NCI-H226 (cell line): Measurements from ENCODE around the gene CCDC183.

ENCODE experiments used
- DNase-seq: peaks from one replicate; pipeline ENCODE4 v3.0.0-alpha.2; 2015

The CCDC183 gene

DNA sequence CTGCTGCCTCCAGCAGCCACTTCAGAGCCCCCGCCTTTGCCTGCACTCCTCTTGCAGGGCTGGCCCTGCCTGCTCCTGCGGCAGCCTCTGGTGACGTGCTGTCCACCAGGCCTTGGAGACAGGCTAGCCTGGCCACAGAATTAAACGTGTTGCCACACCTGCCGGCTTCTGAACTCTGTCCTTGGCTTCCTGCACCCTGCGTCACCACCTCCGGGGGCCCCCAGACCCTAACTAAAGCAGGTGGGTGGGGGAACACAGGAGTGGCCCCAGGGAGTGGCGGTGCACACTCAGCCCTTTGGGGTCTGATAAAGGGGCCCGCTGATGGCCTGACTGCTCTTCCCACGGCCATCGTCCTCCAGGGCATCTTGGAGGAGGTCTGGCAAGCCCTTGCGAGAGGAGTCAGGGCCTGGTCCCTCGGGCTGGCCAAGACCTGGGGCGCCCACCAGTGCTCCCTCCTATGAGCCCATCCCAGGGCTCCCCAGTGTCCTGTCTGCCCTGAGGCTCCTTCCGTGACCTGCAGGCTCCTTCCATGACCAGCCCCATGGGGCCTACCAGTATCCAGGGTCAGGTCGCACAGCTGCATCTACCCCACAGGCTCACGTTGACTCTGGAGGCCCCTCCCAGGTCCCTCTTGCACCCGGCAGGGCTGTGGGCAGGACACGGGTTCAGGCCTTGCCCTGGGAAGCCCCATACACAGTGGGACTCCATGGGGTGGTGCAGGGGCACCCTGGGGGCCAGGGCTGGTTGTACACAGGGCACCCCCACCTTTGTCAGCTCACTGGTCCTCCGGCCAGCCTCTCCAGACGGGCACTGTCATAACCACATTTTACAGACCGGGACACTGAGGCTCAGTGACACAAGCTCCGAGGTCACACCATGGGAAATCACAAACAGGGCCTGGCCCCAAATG lies 55.0 kb downstream of the CCDC183 start:
- DNase-seq = no peak

DNA sequence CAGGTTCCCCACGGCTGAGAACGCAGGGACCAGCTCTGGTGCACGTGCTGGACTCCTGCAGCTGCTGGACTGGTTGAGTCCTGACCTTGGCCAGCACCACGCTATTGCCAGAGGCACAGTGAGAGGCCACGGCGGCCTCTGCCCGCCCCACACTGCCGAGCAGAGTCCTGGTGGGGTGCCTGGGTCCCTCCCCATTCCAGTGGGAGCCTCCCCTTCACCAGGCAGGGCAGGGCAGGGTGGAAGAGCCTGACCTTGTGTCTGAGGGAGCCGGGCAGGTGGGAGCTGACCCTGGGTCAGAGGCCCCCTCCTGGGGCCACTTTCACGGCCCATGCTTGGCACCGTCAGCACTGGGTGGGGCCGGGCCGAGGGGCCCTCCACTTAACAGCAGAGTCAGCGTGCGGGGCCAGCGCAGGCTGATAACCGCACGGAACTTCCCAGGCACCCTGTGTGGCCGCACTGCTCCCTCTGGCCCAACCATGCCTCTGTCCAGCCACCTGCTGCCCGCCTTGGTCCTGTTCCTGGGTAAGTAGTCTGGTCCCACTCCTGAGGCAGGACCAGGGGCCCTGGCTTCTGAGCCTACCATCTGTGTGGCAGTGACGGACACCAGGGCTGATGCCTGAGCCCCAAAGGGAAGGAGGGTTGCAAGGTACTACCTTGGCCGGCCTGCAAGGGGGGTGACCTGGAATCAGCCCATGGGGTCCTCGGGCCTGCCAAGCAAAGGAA lies 56.0 kb downstream of the CCDC183 start, which contains the start of gene MAMDC4:
TSS of gene MAMDC4 (plus strand) at position 406 of the 723 bp plus-strand sequence. CDS start at position 477, 71 bp downstream.
- DNase-seq = no peak

DNA sequence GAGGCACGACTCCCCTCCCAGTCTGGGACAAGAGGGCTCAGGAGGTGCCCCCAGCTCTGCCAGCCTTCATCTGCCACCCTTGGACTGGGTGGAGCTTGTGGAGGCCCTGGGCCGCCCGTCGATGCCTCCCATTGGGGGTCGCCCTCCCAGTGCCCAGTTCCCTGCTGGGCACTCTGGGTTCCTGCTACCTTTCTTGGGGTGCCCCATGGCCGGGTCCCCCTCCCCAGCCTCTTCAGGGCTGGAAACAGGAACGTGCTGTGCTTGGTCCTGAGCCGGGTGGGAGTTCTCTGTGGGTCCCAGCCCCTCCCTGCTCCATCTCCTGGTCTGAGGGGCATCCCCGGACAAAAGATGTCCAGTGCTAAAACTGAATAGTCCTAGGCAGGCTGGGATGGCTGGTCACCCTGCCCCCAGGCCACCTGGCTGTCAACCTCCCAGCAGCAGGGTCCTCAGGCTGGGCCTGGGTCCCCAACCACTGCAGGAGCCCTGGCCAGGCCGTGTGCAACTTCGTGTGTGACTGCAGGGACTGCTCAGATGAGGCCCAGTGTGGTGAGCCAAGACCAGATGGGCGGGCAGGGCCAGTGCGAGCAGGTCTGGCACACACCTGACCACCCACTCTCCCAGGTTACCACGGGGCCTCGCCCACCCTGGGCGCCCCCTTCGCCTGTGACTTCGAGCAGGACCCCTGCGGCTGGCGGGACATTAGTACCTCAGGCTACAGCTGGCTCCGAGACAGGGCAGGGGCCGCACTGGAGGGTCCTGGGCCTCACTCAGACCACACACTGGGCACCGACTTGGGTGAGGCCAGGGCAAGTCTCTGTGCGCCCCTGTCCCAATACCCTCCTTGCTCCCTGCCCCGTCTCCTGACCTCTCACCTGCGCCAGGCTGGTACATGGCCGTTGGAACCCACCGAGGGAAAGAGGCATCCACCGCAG lies 56.8 kb downstream of the CCDC183 start:
- DNase-seq = no peak

DNA sequence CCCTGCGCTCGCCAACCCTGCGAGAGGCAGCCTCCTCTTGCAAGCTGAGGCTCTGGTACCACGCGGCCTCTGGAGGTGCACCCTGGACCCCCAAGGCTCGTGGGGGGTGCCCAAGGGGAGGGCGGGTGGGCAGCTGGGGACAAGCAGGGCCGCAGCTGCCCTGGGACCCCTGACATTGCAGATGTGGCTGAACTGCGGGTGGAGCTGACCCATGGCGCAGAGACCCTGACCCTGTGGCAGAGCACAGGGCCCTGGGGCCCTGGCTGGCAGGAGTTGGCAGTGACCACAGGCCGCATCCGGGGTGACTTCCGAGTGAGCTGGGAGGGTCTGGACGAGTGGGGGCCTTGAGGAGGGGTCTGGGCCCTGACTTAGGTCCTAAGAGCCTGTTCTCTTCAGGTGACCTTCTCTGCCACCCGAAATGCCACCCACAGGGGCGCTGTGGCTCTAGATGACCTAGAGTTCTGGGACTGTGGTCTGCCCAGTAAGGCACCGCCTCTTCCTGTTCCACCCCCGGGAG lies 57.5 kb downstream of the CCDC183 start:
- DNase-seq = no peak

DNA sequence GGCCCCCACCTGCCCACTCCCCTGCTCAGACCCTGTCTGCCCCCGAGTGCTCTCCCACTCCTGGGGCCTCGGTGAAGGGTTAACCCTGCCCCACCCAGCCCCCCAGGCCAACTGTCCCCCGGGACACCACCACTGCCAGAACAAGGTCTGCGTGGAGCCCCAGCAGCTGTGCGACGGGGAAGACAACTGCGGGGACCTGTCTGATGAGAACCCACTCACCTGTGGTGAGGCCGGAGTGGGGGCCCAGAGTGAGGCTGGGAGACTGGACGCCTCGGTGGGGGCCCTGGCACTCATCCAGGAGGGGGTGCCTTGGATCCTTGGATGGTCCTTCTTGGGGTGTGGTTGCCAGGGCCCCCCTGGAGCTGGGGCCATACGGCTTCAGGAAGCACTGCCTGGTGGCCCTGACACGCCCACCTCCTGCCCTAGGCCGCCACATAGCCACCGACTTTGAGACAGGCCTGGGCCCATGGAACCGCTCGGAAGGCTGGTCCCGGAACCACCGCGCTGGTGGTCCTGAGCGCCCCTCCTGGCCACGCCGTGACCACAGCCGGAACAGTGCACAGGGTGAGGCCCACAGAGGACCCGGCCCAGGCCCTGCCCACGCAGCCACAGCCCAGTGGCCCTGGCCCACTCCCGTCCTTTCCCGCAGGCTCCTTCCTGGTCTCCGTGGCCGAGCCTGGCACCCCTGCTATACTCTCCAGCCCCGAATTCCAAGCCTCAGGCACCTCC lies 58.1 kb downstream of the CCDC183 start:
- no peak for DNase-seq

DNA sequence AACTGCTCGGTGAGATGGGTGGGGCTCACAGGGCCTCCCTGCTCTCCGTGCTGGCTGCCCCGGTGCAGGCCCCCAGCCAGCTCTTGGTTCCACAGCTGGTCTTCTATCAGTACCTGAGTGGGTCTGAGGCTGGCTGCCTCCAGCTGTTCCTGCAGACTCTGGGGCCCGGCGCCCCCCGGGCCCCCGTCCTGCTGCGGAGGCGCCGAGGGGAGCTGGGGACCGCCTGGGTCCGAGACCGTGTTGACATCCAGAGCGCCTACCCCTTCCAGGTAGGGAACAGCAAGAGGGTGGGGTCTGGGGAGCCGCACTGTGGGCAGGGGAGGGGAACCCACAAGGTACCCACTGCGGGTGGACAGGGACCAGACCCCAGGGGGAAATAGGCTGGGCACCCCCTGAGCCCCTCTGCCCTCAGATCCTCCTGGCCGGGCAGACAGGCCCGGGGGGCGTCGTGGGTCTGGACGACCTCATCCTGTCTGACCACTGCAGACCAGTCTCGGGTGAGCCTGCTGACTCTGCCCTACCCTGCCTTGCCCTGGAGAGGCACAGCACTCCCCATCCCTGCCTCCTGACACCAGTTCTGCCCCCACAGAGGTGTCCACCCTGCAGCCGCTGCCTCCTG lies 58.8 kb downstream of the CCDC183 start:
- no peak for DNase-seq

DNA sequence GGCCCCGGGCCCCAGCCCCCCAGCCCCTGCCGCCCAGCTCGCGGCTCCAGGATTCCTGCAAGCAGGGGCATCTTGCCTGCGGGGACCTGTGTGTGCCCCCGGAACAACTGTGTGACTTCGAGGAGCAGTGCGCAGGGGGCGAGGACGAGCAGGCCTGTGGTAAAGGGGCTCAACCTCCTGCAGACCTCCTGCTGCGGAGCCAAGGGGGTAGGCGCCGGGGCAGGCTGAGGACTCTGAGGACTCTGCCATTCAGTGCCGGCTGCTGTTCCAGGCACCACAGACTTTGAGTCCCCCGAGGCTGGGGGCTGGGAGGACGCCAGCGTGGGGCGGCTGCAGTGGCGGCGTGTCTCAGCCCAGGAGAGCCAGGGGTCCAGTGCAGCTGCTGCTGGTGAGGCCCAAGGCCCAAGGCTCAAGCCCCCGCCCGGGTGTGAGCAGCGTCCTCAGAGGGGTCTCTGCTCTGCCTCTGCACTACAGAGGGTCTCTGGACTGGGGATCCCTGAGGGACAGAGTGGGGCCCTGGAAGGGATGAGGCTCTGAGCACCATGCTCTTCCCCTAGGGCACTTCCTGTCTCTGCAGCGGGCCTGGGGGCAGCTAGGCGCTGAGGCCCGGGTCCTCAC lies 59.4 kb downstream of the CCDC183 start:
- DNase-seq = no peak

DNA sequence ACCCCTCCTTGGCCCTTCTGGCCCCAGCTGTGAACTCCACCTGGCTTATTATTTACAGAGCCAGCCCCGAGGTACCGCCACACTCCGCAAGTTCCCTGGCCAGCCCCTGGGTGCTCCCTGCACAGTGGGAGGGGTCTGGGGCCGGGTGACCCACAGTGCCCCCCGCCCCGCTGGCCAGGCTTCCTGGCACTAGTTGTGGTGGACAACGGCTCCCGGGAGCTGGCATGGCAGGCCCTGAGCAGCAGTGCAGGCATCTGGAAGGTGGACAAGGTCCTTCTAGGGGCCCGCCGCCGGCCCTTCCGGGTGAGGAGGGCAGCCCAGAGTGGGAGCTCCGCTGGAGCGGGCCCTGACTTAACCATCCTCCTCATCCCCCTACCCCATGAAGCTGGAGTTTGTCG lies 59.9 kb downstream of the CCDC183 start:
- DNase-seq = no peak

DNA sequence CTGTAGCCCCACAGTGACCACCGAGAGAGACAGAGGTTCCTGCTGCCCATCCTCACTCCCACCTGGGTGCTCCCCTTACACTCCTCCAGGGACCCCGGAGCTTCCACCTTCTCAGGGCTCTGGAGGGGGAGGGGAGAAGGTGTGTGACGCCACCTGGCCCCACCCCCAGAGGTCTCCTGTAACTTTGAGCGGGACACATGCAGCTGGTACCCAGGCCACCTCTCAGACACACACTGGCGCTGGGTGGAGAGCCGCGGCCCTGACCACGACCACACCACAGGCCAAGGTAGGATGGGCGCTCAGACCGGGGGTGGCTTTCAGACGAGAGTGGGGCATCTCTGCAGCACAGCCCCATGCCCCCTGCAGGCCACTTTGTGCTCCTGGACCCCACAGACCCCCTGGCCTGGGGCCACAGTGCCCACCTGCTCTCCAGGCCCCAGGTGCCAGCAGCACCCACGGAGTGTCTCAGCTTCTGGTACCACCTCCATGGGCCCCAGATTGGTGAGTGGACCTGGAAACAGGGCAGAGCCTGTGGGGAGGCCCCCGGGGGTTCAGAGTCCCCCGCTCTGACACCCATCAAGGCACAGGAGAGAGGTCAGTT lies 60.5 kb downstream of the CCDC183 start:
- DNase-seq = no peak

DNA sequence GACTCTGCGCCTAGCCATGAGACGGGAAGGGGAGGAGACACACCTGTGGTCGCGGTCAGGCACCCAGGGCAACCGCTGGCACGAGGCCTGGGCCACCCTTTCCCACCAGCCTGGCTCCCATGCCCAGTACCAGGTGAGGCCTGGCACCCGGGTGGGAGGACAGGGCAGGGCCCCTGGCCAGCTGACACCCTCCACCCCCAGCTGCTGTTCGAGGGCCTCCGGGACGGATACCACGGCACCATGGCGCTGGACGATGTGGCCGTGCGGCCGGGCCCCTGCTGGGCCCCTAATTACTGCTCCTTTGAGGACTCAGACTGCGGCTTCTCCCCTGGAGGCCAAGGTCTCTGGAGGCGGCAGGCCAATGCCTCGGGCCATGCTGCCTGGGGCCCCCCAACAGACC lies 61.0 kb downstream of the CCDC183 start:
- no peak for DNase-seq
